Hepatocyte (in vitro differentiated cells): ENCODE results near the gene MTG2. TPM values are rescaled to one million over a fixed set of nuclear protein-coding genes. Genes with fewer than 3 reads are reported as not detected.

Source experiments
- DNase-seq: peaks from one replicate; pipeline ENCODE4 v3.0.0-alpha.2; 2016; ENCODE audit warnings: low spot score
- H2AFZ ChIP-seq: fragments of 200-600 bp; sonication (generic); 2 replicates; pipeline ENCODE4 v1.6.0; 2016; ENCODE audit warnings: antibody characterized with exemption, mild to moderate bottlenecking
- H3K27ac ChIP-seq: fragments of 200-600 bp; sonication (generic); 2 replicates; pipeline ENCODE4 v1.5.1; 2016; ENCODE audit warnings: mild to moderate bottlenecking
- H3K27me3 ChIP-seq: fragments of 200-600 bp; sonication (generic); 2 replicates; pipeline ENCODE4 v1.6.1; 2016
- H3K36me3 ChIP-seq: fragments of 200-600 bp; sonication (generic); replicated peaks from 2 replicates; pipeline ENCODE4 v1.5.1; 2016; ENCODE audit warnings: low read depth; ENCODE audit not compliant: insufficient read depth
- H3K4me1 ChIP-seq: fragments of 200-600 bp; sonication (generic); 2 replicates; pipeline ENCODE4 v1.5.1; 2016; ENCODE audit warnings: mild to moderate bottlenecking, moderate library complexity; ENCODE audit not compliant: insufficient read depth
- H3K4me2 ChIP-seq: fragments of 200-600 bp; sonication (generic); 2 replicates; pipeline ENCODE4 v1.6.0; 2016
- H3K4me3 ChIP-seq: fragments of 200-600 bp; sonication (generic); 2 replicates; pipeline ENCODE4 v1.5.1; 2016; ENCODE audit warnings: mild to moderate bottlenecking
- H3K79me2 ChIP-seq: fragments of 200-600 bp; sonication (generic); 2 replicates; pipeline ENCODE4 v1.6.0; 2017; ENCODE audit warnings: mild to moderate bottlenecking
- H3K9me2 ChIP-seq: fragments of 200-600 bp; sonication (generic); replicated peaks from 2 replicates; pipeline ENCODE4 v1.6.0; 2017; ENCODE audit warnings: mild to moderate bottlenecking; ENCODE audit not compliant: insufficient read depth
- H3K9me3 ChIP-seq: fragments of 200-600 bp; sonication (generic); 2 replicates; pipeline ENCODE4 v1.5.1; 2016; ENCODE audit warnings: low read depth, mild to moderate bottlenecking
- H4K20me1 ChIP-seq: fragments of 200-600 bp; sonication (generic); 2 replicates; pipeline ENCODE4 v1.6.0; 2016; ENCODE audit warnings: mild to moderate bottlenecking; ENCODE audit not compliant: insufficient read depth, poor library complexity, severe bottlenecking
- CTCF ChIP-seq: fragments of 200-600 bp; sonication (generic); IDR thresholded peaks from 2 replicates; pipeline ENCODE4 v1.5.1; 2016; ENCODE audit warnings: antibody characterized with exemption, mild to moderate bottlenecking; ENCODE audit not compliant: poor library complexity
- EZH2 ChIP-seq: fragments of 200-600 bp; sonication (generic); IDR thresholded peaks from 2 replicates; pipeline ENCODE4 v1.6.1; 2016; ENCODE audit warnings: antibody characterized with exemption, mild to moderate bottlenecking, borderline replicate concordance
- EZH2phosphoT487 ChIP-seq: fragments of 200-600 bp; sonication (generic); IDR thresholded peaks from one replicate; pipeline ENCODE4 v1.6.1; 2018; ENCODE audit warnings: antibody characterized with exemption, mild to moderate bottlenecking, low read depth, moderate library complexity; ENCODE audit not compliant: unreplicated experiment, severe bottlenecking
- WGBS: methylation state at CpG from one replicate; pipeline ENCODE4 v1.1.6; 2016; ENCODE audit warnings: low lambda C conversion rate; ENCODE audit errors: missing lambda C conversion rate; 5-methylcytosine and 5-hydroxymethylcytosine counted together
- polyA plus RNA-seq: library from polyadenylated mRNA; unstranded; fragments of >200 nt; fragmentation: Nextera tagmentation; extraction: Ambion mirVana; gene quantifications from 2 replicates; pipeline ENCODE4 v1.2.1, GENCODE V29; 2016
- total RNA-seq: library from RNA; depleted of rRNA; stranded (reverse); fragments of >200 nt; gene quantifications from 2 replicates; pipeline ENCODE4 v1.2.3, GENCODE V29; 2014

Gene MTG2
- total and polyA plus RNA-seq, 2 experiments from 2014 or later = 18.4 to 26.7 TPM

DNA sequence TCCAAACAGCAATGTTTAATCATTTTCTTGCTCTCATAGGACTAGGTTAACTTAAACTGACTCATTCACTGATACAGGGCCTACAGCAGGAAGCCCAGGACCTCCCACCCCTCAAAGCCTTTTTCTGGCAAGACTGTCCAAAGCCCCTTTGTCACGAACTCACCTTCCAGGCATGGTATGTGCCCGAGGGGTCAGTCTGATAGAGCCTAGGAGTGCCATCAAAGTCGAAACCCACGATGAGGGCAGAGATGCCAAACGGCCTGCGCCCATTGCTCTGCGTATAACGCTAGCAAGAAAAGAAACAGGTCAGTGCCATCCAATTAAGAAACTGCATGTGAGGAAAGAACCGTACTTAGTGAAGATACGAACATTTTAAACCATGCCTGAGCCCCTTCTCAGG lies 43.9 kb upstream of the MTG2 start:
- WGBS = 96% methylated on average over 10 of the region's 10 CpGs
- peaks cover 44% of the 10 kb centered on the region for H3K79me2 ChIP-seq

DNA sequence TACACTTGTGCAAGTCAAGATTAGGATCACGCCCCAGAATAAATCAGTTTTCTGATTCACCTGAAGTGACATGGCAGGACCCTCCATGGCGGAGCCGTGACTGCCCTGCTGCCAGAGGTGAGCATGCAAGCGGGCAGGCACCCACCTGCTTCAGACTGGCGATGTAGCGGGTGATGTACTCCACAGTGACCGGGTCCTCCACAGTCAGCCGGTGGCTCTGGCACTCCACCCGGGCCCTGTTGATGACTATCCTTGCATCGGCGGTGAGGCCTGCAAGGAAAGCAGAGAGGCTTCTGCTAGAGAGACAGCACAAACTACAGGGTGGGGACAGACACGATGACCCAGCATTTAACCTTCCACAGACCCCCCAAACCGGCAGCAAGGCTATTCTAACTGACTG lies 43.2 kb upstream of the MTG2 start:
- H3K79me2 ChIP-seq = peaks cover 49% of the 10 kb centered on the region

More for the DNA sequence above, 43.9 kb upstream of the MTG2 start:
- peaks cover 9% of the 10 kb centered on the region for H3K4me1 ChIP-seq
- H3K9me2 ChIP-seq = no peaks in the 10 kb centered on the region
- peaks cover 4% of the 10 kb centered on the region for H3K36me3 ChIP-seq
- peaks cover 51% of the 10 kb centered on the region for H4K20me1 ChIP-seq
- no peak overlapping the region for H2AFZ ChIP-seq
- H3K9me3 ChIP-seq = no peaks in the 10 kb centered on the region
- no peak for DNase-seq
- no peak overlapping the region for H3K27ac ChIP-seq
- H3K4me2 ChIP-seq = no peak overlapping the region
- H3K4me3 ChIP-seq = no peak overlapping the region
- TF ChIP-seq EZH2 (no peak), CTCF (no peak), EZH2phosphoT487 (no peak)
- H3K27me3 ChIP-seq = no peaks in the 10 kb centered on the region

GRCh38 chr20:62141043-62141396 lies 41.8 kb upstream of the MTG2 start:
- no peak for DNase-seq
- Histone ChIP-seq H3K9me2 (no peaks in the 10 kb centered on the region), H3K4me3 (no peak overlapping the region), H4K20me1 (peaks cover 70% of the 10 kb centered on the region), H3K4me1 (peaks cover 22% of the 10 kb centered on the region), H3K4me2 (peak overlapping the region; percentile 93), H3K9me3 (no peaks in the 10 kb centered on the region), H3K27me3 (no peaks in the 10 kb centered on the region), H3K27ac (peak overlapping the region; percentile 100), H2AFZ (no peak overlapping the region), H3K36me3 (peaks cover 4% of the 10 kb centered on the region), H3K79me2 (peaks cover 62% of the 10 kb centered on the region)
- TF ChIP-seq EZH2phosphoT487 (no peak), EZH2 (no peak), CTCF (no peak)
- 89% methylated on average over 7 of the region's 7 CpGs for WGBS

More for the DNA sequence above, 43.2 kb upstream of the MTG2 start:
- H2AFZ ChIP-seq = no peak overlapping the region
- no peaks in the 10 kb centered on the region for H3K9me3 ChIP-seq
- peaks cover 56% of the 10 kb centered on the region for H4K20me1 ChIP-seq
- DNase-seq = no peak
- H3K36me3 ChIP-seq = peaks cover 4% of the 10 kb centered on the region
- H3K27ac ChIP-seq = no peak overlapping the region
- H3K4me3 ChIP-seq = no peak overlapping the region
- peaks cover 12% of the 10 kb centered on the region for H3K4me1 ChIP-seq
- no peaks in the 10 kb centered on the region for H3K27me3 ChIP-seq
- no peak for TF ChIP-seq CTCF
- no peak for TF ChIP-seq EZH2phosphoT487
- WGBS = 95% methylated on average over 13 of the region's 13 CpGs
- H3K4me2 ChIP-seq = no peak overlapping the region
- no peaks in the 10 kb centered on the region for H3K9me2 ChIP-seq
